BLaER1 treated with 17β-estradiol and CSF1 and Interleukin-3, amounts not matched to agents 10 nM and 100 nM (cell line): ENCODE results near the gene PIGR.

Source experiments
- H3K27ac ChIP-seq, 11 experiments: shearing (Covaris generic); formaldehyde crosslinking; 2 replicates each; pipeline ENCODE4 v1.8.1; 2022
- H3K27me3 ChIP-seq, 11 experiments: shearing (Covaris generic); formaldehyde crosslinking; 2 replicates each; pipeline ENCODE4 v1.8.1; 2022
- H3K36me3 ChIP-seq, 11 experiments: shearing (Covaris generic); formaldehyde crosslinking; 2 replicates each; pipeline ENCODE4 v1.8.1; 2022
- H3K4me1 ChIP-seq, 10 experiments: shearing (Covaris generic); formaldehyde crosslinking; 2 replicates each; pipeline ENCODE4 v1.8.1; 2022
- H3K4me2 ChIP-seq, 11 experiments: shearing (Covaris generic); formaldehyde crosslinking; 2 replicates each; pipeline ENCODE4 v1.8.1; 2022
- H3K4me3 ChIP-seq, 10 experiments: shearing (Covaris generic); formaldehyde crosslinking; 2 replicates each; pipeline ENCODE4 v1.8.1; 2022
- H3K9ac ChIP-seq, 11 experiments: shearing (Covaris generic); formaldehyde crosslinking; 2 replicates each; pipeline ENCODE4 v1.8.1; 2022
- H3K9me3 ChIP-seq, 11 experiments: shearing (Covaris generic); formaldehyde crosslinking; replicated peaks in 1 of 11; 2 replicates each; pipeline ENCODE4 v1.8.1; 2022
- H4K20me1 ChIP-seq, 11 experiments: shearing (Covaris generic); formaldehyde crosslinking; 2 replicates each; pipeline ENCODE4 v1.8.1; 2022
- Cebpa-rat ChIP-seq, 11 experiments: shearing (Covaris generic); IDR thresholded peaks; 2 replicates each; pipeline ENCODE4 v1.8.1; 2022

PIGR gene

GRCh38 chr1:206946261-206946660, at the start of gene PIGR:
Gene PIGR (minus strand): TSS chr1:206946466. CDS start chr1:206940531, 5,935 bp downstream.
- Histone ChIP-seq H3K36me3 (no peaks in the 10 kb centered on the region), H3K9me3 (peaks cover 0 to 14% (median 5%) of the 10 kb centered on the region in 11 experiments; a peak in 7 of 22 replicates), H3K4me3 (no peak within 1 kb of the TSS), H3K27me3 (no peaks in the 10 kb centered on the region), H4K20me1 (no peaks in the 10 kb centered on the region), H3K27ac (peak within 1 kb of the TSS in 2 of 11 experiments; percentile 19 to 22; a peak in 1 of 22 replicates), H3K9ac (no peak within 1 kb of the TSS), H3K4me1 (peaks cover 30 to 54% (median 47%) of the 10 kb centered on the region in 10 experiments), H3K4me2 (peak within 1 kb of the TSS; percentile 3 to 93 (median 78); a peak in 13 of 22 replicates)
- TF ChIP-seq Cebpa-rat (IDR thresholded peaks at IDR 0.05) = no peak

- no peaks in the 10 kb centered on the region for H3K36me3 ChIP-seq
- no peak overlapping the region for H3K4me2 ChIP-seq
- no peaks in the 10 kb centered on the region for H4K20me1 ChIP-seq
- H3K9ac ChIP-seq = no peak overlapping the region
- no peak overlapping the region for H3K27ac ChIP-seq
- H3K9me3 ChIP-seq = no peaks in the 10 kb centered on the region
- no peaks in the 10 kb centered on the region for H3K4me1 ChIP-seq
- H3K27me3 ChIP-seq = no peaks in the 10 kb centered on the region
- TF ChIP-seq Cebpa-rat (IDR thresholded peaks at IDR 0.05) = no peak
- H3K4me3 ChIP-seq = no peak overlapping the region
These were observed 46.5 kb upstream of the PIGR start for GRCh38 chr1:206992790-206993189.

GRCh38 chr1:206987873-206988272, 41.6 kb upstream of the PIGR start:
- Histone ChIP-seq H3K36me3 (no peaks in the 10 kb centered on the region), H3K9ac (no peak overlapping the region), H3K4me2 (no peak overlapping the region), H3K27me3 (no peaks in the 10 kb centered on the region), H3K9me3 (no peaks in the 10 kb centered on the region), H3K4me3 (no peak overlapping the region), H4K20me1 (no peaks in the 10 kb centered on the region), H3K4me1 (no peaks in the 10 kb centered on the region), H3K27ac (no peak overlapping the region)
- no peak for TF ChIP-seq Cebpa-rat (IDR thresholded peaks at IDR 0.05)

GRCh38 chr1:206986885-206987284, 40.6 kb upstream of the PIGR start:
- Histone ChIP-seq H3K4me2 (no peak overlapping the region), H3K9me3 (no peaks in the 10 kb centered on the region), H3K4me3 (no peak overlapping the region), H3K27ac (no peak overlapping the region), H3K9ac (no peak overlapping the region), H3K36me3 (no peaks in the 10 kb centered on the region), H4K20me1 (no peaks in the 10 kb centered on the region), H3K4me1 (no peaks in the 10 kb centered on the region), H3K27me3 (no peaks in the 10 kb centered on the region)
- no peak for TF ChIP-seq Cebpa-rat (IDR thresholded peaks at IDR 0.05)

GRCh38 chr1:206986402-206986801, 40.1 kb upstream of the PIGR start:
- Histone ChIP-seq H3K4me2 (no peak overlapping the region), H4K20me1 (no peaks in the 10 kb centered on the region), H3K9me3 (no peaks in the 10 kb centered on the region), H3K27me3 (no peaks in the 10 kb centered on the region), H3K4me3 (no peak overlapping the region), H3K4me1 (peaks cover 0 to under 1% (median 0%) of the 10 kb centered on the region in 10 experiments; a peak in 1 of 20 replicates), H3K27ac (no peak overlapping the region), H3K9ac (no peak overlapping the region), H3K36me3 (no peaks in the 10 kb centered on the region)
- TF ChIP-seq Cebpa-rat (IDR thresholded peaks at IDR 0.05) = no peak

GRCh38 chr1:206985162-206985749, 39.0 kb upstream of the PIGR start:
- H3K27me3 ChIP-seq = no peaks in the 10 kb centered on the region
- peaks cover 6 to 12% (median 8%) of the 10 kb centered on the region in 10 experiments for H3K4me1 ChIP-seq
- no peak overlapping the region for H3K9ac ChIP-seq
- H3K36me3 ChIP-seq = no peaks in the 10 kb centered on the region
- no peaks in the 10 kb centered on the region for H4K20me1 ChIP-seq
- H3K4me3 ChIP-seq = no peak overlapping the region
- no peak overlapping the region for H3K27ac ChIP-seq
- H3K4me2 ChIP-seq = no peak overlapping the region
- TF ChIP-seq Cebpa-rat (IDR thresholded peaks at IDR 0.05) = no peak
- H3K9me3 ChIP-seq = no peaks in the 10 kb centered on the region

- Histone ChIP-seq H3K27me3 (no peaks in the 10 kb centered on the region), H3K27ac (no peak overlapping the region), H3K4me1 (peaks cover 15 to 23% (median 18%) of the 10 kb centered on the region in 10 experiments), H3K4me2 (no peak overlapping the region), H4K20me1 (no peaks in the 10 kb centered on the region), H3K36me3 (no peaks in the 10 kb centered on the region), H3K4me3 (no peak overlapping the region), H3K9me3 (no peaks in the 10 kb centered on the region), H3K9ac (no peak overlapping the region)
- TF ChIP-seq Cebpa-rat (IDR thresholded peaks at IDR 0.05) = no peak
These were observed 36.0 kb upstream of the PIGR start for GRCh38 chr1:206982216-206982615.

GRCh38 chr1:206979379-206980043, 33.2 kb upstream of the PIGR start:
- Histone ChIP-seq H3K9me3 (no peaks in the 10 kb centered on the region), H3K27ac (peak overlapping the region in 6 of 11 experiments; percentile 1 to 23 (median 17); a peak in 6 of 22 replicates), H3K4me1 (peaks cover 15 to 23% (median 18%) of the 10 kb centered on the region in 10 experiments), H3K27me3 (no peaks in the 10 kb centered on the region), H3K4me3 (no peak overlapping the region), H3K9ac (peak overlapping the region in 8 of 11 experiments; percentile 1 to 38 (median 24); a peak in 9 of 22 replicates), H3K36me3 (no peaks in the 10 kb centered on the region), H3K4me2 (peak overlapping the region; percentile 41 to 71 (median 51)), H4K20me1 (no peaks in the 10 kb centered on the region)
- no peak for TF ChIP-seq Cebpa-rat (IDR thresholded peaks at IDR 0.05)

- Histone ChIP-seq H3K27me3 (no peaks in the 10 kb centered on the region), H3K4me2 (no peak overlapping the region), H3K4me3 (no peak overlapping the region), H3K9me3 (no peaks in the 10 kb centered on the region), H3K27ac (no peak overlapping the region), H3K4me1 (peaks cover 15 to 23% (median 18%) of the 10 kb centered on the region in 10 experiments), H3K36me3 (no peaks in the 10 kb centered on the region), H4K20me1 (no peaks in the 10 kb centered on the region), H3K9ac (no peak overlapping the region)
- no peak for TF ChIP-seq Cebpa-rat (IDR thresholded peaks at IDR 0.05)
These were observed 32.0 kb upstream of the PIGR start for GRCh38 chr1:206978259-206978658.

- no peak overlapping the region for H3K4me3 ChIP-seq
- H3K27me3 ChIP-seq = no peaks in the 10 kb centered on the region
- H3K4me2 ChIP-seq = no peak overlapping the region
- no peak overlapping the region for H3K27ac ChIP-seq
- H3K9ac ChIP-seq = no peak overlapping the region
- no peaks in the 10 kb centered on the region for H3K9me3 ChIP-seq
- no peaks in the 10 kb centered on the region for H4K20me1 ChIP-seq
- TF ChIP-seq Cebpa-rat (IDR thresholded peaks at IDR 0.05) = no peak
- H3K4me1 ChIP-seq = peaks cover 10 to 35% (median 24%) of the 10 kb centered on the region in 10 experiments
- H3K36me3 ChIP-seq = no peaks in the 10 kb centered on the region
These were observed 29.0 kb upstream of the PIGR start for GRCh38 chr1:206975306-206975705.
